Erythroblast (primary cell): ENCODE measurements around the gene MOB3A.
"Not testable (repeated sequence)": the region's sequence is repeated elsewhere in the genome, so short reads cannot be mapped to it uniquely, and the experiment has no call there.

Experiments used
- DNase-seq, 2 experiments: peaks; one replicate each; lab custom pipeline; 2025; lab: John Stamatoyannopoulos, UW
- GATA1 ChIP-seq: IDR thresholded peaks from 2 replicates; pipeline ENCODE4 v1.6.1; 2011; ENCODE audit warnings: low read depth, mild to moderate bottlenecking, control low read depth, low read length, moderate library complexity
- POLR2A ChIP-seq: IDR thresholded peaks from 2 replicates; pipeline ENCODE4 v1.6.1; 2011; ENCODE audit warnings: mild to moderate bottlenecking, low read length

MOB3A gene

DNA sequence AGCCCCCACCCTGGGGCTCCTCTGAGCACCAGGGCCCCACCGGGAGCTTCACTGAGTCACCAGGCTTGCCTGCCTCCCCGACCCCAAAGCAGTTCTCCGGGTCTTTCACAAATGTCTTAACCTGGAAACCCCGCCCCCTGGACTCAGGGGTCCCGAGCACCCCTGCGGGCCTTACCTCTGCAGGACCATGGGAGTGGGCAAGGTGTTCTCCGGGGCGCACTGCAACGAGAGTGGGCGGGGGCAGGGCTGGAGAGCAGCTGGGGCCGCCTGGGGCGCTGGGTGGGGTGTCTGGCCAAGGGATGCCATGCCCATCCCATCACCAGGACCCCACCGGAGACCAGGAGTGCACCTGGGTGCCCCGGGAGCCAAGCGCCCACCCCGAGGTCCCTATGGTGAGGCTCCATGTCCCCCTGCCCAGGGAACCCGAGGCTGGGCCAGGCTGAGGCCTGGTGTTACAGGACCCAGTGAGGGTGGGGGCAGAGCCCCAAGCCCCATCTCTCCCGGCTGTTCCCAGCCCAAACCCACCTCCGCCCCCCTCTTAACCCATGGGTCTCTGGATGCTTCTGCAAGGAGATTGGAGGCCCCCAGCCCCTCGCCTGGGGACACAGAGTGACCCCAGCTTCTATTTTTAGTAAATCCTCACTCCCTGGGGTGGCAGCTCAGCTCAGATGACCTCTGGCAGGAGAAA, 56.0 kb downstream of the MOB3A start:
- no peak for DNase-seq
- TF ChIP-seq GATA1, result no peak
- no peak for TF ChIP-seq POLR2A

- no peak for DNase-seq
- TF ChIP-seq GATA1, result no peak
Measured at GRCh38 chr19:2039089-2039958, 56.8 kb downstream of the MOB3A start.

- TF ChIP-seq POLR2A, result no peak
- TF ChIP-seq GATA1, result no peak
- no peak for DNase-seq
Measured at GRCh38 chr19:2038284-2039088, 57.6 kb downstream of the MOB3A start.

- DNase-seq, result no peak
- TF ChIP-seq POLR2A, result no peak
- TF ChIP-seq GATA1, result no peak
Measured at GRCh38 chr19:2037651-2038255, 58.4 kb downstream of the MOB3A start.

- DNase-seq, result no peak
- no peak for TF ChIP-seq GATA1
Measured at GRCh38 chr19:2036424-2036823, 59.7 kb downstream of the MOB3A start.

DNA sequence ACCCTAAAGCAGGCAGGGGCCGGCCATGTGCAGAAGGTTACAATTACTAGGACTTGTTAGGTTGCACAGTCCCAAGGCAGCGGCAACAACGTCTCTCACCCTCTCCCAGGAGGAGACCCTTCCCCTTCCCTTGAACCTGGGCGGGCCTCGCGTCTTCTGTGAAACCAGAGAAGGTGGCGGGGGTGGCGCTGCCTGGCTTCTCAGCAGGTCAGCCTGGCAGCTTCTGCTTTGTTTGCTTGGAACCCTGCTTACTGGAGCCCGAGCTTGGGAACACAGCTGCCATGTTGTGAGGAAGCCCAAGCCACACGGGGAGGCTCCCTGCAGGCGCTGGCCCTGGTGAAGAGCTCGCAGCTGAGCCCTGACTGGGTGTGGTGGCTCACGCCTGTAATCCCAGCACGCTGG, 60.5 kb downstream of the MOB3A start:
- no peak for DNase-seq

DNA sequence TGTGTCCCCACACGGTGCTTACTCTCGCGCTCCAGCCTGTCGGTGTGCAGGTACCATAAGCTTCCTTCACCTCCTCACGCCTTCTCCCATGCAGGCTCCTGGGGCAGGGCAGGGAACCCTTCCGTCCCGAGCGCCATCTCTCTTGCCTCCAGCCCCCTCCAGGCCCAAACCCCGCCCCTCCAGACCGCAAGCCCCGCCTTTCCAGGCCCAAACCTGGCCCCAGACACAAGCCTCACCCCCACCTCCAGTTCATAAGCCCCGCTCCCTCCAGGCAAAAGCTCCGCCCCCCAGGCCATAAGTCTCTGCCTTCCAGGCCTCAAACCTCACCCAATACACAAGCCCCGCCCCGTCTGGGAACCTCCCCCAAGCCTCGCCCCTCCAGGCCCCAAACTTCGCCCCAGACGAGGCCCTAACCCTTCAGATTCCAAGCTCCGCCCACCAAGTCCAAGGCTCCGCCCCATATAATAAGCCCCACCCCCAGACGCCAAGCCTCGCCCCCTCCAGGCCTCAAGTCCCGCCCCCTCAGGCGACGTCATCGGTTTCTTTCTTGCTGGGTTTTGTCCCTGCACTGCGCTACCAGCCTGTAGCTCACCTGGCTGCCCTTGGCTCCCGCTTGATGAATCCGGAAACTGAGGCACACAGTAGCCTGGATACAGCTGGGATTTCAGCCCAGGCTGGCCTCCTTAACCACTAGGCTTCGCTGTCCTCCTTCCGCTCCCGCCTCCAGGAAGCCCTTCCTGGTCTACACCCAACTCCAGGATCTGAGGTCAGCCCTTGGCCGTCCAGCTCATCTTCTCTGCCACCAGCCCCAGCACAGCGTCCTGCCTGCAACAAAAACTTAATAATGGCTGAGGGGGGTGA, 61.2 kb downstream of the MOB3A start:
- TF ChIP-seq POLR2A (no peak), GATA1 (no peak)
- peak; percentile 73 to 78 for DNase-seq

More for the DNA sequence above, 60.5 kb downstream of the MOB3A start:
- no peak for TF ChIP-seq POLR2A
- no peak for TF ChIP-seq GATA1

- not testable (repeated sequence) for DNase-seq
Measured at GRCh38 chr19:2034253-2034652, 61.9 kb downstream of the MOB3A start.

DNA sequence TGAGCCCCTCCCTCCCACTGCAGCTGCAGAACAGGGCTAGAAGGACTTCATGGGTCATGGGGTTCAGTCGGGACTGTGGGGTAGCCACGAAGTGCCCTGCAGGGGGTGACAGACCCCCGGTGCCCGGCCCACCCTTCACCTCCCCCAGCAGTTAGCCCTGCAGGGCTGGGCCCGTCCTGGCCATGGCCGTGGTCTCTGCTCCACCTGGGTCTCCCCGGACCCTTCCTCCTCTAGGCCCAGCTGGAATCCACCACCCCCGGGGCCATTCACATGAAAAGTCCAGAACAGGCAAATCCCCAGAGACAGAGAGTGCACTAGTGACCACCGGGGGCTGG, 62.3 kb downstream of the MOB3A start:
- no peak for DNase-seq
- TF ChIP-seq GATA1 (no peak), POLR2A (no peak)

DNA sequence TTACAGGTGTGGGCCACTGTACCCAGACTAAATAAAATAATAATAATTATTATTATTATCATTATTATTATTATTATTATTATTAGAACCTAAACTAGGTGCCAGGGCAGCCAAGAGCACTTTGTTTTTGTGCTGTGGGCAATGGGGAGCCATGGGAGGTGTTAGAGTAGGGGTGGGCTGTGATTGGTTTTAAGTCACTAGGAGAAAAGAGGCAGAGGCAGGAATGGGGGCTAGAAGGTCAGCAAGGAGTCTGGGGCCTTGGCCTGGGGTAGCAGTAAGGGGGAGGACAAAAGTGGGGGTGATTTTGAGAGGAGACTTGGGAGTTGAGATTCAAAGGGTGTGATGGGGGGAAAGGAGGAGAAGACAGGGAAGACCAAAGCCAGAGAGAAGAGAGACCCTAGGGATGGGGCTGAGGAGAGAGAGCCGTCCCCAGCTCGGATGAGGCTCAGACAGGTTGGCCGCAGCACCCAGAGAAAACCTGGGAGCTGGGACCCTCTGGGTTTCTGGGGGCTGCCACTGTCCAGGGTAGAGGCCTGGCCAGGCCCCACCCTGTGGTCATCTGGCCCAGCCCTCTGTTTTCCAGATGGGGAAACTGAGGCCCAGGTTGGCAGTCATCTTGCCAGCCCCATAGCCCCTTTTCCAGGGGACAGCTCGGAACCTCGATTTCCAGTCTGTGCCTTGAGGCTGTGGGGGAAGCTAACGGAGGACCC, 62.9 kb downstream of the MOB3A start:
- no peak for DNase-seq
- TF ChIP-seq POLR2A, result no peak
- TF ChIP-seq GATA1, result no peak

DNA sequence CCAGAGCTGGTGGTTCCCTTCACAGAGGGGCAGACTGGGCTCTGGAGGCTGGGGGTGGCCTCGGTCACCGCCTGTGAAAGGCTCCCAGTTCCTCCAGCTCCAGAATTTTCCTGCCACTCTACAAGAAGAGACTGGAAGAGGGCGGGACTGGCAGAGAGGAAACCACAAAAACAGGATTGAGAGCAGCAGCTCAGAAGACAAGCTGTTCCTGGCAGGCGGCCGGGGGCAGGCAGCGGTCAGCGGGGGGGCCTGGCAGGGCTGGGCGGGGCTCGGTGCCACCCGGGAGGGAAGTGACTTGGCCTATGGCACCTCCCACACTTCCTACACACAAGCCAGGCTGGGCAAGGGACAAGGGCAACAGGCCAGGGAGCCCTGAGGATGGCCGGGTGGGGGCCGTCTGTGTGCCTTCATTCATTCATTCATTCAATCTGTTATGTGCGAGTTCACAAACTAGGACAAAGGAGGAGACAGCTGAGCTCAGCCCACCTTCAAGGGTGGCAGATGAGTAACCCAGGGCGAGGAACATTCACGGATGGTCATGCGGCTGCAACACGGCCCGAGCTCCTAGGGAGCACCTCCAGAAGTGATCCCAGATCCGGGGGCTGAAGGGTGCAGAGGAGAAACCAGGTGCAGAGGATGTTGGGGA, 63.7 kb downstream of the MOB3A start:
- TF ChIP-seq GATA1, result no peak
- no peak for TF ChIP-seq POLR2A
- DNase-seq, result no peak

- DNase-seq, result no peak
- TF ChIP-seq POLR2A (no peak), GATA1 (no peak)
Measured at GRCh38 chr19:2027361-2027760, 68.8 kb downstream of the MOB3A start.
